Fibroblast of pulmonary artery (primary cell): Measurements from ENCODE around the gene MDFIC.

Source experiments
- DNase-seq: peaks from one replicate; pipeline ENCODE4 v3.0.0-alpha.2; 2010; ENCODE audit warnings: low read depth
- H3K4me3 ChIP-seq: replicated peaks from 2 replicates; pipeline ENCODE4 v1.5.1; 2011; ENCODE audit warnings: low read depth, mild to moderate bottlenecking, control low read depth, low read length, moderate library complexity
- TF ChIP-seq, protein P1 (sequence below): IDR thresholded peaks from 2 replicates; pipeline ENCODE4 v1.5.1; 2011; ENCODE audit warnings: mild to moderate bottlenecking, control low read depth, low read length, inconsistent platforms; ENCODE audit errors: missing control alignments

MDFIC gene

DNA sequence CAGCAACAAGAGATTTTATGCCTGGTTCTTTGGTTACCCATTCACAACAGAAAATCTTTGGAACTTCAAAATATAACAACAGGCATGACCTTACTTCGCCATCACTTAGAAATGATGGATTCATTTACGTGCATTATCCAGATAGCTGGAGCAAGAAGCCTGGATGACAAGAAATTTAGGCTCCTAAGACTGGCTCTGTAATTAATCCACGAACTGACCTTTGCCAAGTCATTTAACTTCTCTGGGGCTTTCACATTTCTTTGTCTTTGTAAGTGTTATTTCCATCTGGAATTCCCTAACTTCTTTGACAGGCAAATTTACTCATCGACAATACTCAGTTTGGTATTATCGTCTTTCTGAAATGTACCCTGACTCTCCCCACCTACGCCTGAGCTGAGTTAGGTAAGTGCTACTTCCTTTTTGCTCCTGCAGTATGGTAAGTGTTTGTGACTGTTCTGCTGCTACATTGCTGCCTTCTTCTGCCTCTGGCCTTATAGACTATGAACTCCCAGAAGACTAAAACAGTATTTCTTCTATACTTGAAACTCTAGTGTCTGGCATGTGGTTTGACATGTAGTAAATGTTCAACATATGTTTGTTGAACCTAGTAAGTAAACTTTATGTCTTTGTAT lies 5.5 kb upstream of the MDFIC start:
- no peak for DNase-seq
- TF ChIP-seq, protein P1, sequence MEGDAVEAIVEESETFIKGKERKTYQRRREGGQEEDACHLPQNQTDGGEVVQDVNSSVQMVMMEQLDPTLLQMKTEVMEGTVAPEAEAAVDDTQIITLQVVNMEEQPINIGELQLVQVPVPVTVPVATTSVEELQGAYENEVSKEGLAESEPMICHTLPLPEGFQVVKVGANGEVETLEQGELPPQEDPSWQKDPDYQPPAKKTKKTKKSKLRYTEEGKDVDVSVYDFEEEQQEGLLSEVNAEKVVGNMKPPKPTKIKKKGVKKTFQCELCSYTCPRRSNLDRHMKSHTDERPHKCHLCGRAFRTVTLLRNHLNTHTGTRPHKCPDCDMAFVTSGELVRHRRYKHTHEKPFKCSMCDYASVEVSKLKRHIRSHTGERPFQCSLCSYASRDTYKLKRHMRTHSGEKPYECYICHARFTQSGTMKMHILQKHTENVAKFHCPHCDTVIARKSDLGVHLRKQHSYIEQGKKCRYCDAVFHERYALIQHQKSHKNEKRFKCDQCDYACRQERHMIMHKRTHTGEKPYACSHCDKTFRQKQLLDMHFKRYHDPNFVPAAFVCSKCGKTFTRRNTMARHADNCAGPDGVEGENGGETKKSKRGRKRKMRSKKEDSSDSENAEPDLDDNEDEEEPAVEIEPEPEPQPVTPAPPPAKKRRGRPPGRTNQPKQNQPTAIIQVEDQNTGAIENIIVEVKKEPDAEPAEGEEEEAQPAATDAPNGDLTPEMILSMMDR, result no peak
- no peak overlapping the region for H3K4me3 ChIP-seq

DNA sequence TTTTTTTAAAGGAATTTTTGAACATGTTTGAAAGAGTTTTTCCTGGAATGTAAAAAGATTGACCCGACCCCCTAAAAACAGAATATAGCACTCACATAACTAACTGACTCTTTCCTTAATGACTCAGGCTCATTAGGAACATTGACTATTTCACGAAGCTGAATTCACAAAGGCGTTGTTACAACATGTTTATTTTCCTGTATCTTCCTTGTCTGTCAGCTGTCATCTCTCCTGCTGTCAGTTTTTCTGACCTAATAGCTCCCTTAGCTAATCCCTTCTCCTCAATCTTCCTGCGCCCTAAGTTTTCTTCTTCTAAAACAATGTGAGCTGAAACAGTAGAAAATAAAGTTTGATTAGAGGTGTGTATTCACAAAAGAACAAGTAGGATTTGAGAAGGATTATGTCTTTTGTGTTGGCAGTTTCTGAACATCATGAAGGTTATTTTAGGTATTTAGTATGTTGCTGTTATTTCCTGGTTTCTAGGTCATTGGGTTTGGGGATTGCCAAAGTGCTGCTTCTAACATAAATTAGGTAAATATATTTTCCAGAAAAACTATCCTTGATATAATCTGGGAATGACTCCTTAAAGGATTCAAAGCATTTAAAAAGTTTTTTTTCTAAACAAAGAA lies 4.6 kb upstream of the MDFIC start:
- TF ChIP-seq, protein P1, result no peak
- DNase-seq, result no peak
- H3K4me3 ChIP-seq, result no peak overlapping the region

DNA sequence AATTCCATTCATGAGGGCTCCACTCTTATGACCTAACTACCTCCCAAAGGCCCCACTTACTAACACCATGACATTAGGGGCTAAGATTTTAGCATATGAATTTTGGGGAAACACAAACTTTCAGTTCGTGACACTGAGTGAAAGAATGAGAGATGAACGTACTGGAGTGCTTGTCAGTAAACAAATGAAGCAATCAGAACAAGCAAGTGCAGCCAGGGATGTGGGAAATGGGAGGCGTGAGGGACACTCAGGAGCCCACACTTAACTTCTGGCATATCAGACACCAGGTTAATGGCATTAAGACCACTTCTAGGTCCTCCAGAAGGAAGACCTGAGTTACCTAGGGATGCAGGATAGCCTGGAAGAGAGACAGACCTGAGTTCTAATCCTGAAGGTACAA lies 2.3 kb upstream of the MDFIC start:
- TF ChIP-seq, protein P1, result no peak
- no peak overlapping the region for H3K4me3 ChIP-seq
- no peak for DNase-seq

DNA sequence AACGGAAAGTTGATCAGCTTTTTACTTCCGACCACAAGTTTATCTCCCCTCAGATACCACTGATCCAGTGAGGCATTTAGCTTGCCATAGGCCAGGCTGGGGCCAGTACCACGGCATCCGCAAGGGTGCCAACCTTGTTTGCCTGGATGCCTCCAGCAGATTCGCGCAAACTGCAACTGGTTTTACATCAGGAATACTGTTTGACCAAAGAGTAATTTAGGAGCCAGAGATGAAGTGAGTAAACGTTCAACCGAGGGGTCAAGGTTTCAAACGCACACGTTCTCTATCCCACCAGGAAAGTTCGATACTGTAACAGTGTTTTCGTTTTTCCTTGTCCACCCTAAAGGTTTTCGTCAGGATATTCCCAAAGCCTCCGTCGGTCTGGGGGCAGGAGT lies 266 bp upstream of the MDFIC start:
- no peak for DNase-seq
- peak overlapping the region; percentile 77 for H3K4me3 ChIP-seq
- TF ChIP-seq, protein P1, result no peak

DNA sequence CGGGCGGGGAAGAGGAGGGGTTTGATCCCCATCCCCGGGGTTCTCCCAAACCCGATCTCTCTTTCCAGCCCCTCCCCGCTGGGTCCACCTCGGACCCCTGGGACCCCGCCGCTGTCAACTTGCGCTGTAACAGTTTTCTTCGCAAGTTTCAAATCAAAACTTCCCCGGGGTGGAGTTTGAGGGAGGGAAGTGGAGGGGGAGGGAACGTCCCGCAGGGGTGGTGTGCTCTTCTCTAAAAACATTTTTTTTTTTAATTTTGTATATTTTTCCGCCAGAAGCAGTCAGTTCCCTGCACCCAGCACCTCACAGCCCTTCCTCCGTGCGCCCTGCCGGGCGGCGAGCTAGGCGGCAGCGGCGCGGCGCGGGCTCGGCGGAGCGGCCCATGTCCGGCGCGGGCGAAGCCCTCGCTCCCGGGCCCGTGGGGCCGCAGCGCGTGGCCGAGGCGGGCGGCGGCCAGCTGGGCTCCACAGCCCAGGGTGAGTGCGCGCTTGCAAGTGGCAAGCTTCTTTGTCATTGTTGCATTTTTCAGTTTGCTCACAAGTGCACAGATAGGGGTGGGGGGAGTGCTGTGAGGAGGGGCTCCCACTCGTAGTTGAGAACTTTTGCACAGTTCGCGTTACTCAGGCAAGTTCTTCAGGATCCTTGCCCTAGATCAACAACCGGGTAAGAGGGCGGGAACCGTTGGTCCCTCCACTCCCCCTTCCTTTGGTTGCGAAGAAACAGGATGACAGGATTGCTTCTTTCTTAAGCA lies 933 bp downstream of the MDFIC start:
- TF ChIP-seq, protein P1, result no peak

DNA sequence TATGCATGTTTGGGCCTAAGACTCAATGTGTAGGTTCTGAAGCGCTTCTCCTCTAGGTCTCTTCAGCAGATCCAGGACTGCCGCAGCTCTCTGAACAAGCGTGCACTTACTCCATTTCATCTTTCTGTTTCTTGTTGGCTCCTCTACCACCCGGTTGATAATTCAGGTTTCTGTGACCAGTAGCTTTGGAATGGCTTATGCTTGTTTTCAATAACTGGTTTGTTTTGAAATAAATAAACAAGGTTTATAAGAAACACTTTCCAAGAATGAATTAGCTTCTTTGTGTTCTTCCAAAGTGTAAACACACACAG lies 1.5 kb downstream of the MDFIC start:
- peak overlapping the region; percentile 77 for H3K4me3 ChIP-seq
- no peak for DNase-seq
- TF ChIP-seq, protein P1, result no peak

More for the DNA sequence above, 933 bp downstream of the MDFIC start:
- H3K4me3 ChIP-seq, result peak overlapping the region; percentile 77
- peak; percentile 84 for DNase-seq
